Activated effector memory CD4-positive, alpha-beta T cell treated with anti-CD3 and anti-CD28 coated beads, Interleukin-2, amount 50 U/mL, for 16 hours (primary cell): ENCODE results near the gene IMPDH1.

ENCODE experiments used
- DNase-seq: peaks from one replicate; pipeline ENCODE4 v3.0.0-alpha.2; 2020

Gene IMPDH1

DNA sequence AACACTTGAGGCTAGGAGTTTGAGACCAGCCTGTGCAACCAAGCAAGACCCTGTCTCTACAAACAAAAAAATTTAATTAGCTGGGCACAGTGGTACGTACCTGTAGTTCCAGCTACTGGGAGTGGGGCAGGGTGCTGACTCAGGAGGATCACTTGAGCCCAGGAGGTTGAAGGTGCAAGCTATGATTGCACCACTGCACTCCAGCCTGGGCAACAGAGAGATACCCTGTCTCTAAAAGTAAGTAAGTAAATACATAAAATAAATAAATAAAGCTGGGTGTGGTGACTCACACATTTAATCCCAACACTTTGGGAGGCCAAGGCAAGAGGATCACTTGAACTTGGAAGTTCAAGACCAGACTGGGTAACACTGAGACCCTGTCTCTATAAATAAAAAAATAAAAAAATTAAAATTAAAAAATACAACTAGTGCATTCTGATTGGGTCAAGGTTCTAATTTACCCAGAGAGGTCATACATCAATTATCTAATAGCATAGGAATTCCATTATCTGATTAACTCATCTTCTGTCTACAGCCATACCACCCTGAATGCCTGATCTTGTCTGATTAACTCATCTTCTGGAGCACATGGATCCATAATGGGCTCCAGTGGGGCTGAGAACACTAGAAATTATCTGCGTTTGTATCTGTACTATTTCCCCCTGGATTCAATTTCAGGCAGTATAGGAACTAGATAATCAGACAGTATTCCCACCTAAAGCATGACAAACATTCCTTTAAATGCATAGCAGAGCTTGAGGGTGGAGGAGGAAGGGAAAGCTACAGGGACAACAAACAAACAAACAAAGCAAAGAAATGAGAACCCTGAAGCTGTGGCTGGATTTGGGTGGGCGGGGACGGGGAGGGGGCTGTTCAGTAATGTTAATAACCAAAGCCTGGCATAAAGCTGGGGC is 24.9 kb upstream of the IMPDH1 start:
- no peak for DNase-seq

DNA sequence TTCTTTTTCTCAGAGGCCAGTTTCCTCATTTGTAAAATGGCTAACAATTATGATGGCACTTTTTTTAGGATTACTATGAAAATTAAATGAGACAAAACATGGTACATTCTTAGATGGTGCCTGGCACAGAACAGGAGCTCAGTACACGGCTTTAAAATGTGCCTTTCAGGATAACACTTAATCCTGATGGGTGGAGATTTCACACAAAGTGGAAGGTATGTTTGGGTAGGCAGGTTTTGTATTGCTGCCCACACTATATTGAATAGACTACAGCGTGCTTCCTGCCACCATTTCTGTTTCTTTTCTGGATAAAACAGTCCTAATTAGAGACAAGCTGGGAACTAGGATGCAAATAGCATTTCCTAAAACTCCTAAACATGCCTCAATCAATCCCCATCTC is 22.0 kb upstream of the IMPDH1 start:
- no peak for DNase-seq

DNA sequence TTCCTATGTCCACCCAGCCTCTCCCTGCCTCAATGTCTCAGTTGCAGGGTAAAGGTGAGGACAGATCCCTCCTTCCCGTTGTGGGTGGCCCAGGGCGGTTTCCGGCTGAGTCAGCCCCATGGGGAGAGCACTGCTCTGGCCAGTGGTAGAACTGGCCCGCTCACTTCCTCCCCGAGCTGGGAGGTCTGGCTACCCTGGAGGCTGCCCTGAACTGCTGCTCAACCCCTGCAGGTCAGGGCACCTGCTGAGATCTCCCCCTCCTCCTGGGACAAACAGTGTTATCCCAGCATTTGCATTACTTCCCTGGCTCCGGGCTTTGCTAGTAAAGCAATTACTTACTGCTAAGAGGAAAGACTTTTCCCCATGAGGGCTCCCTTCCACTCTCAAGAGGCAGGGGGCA is 21.4 kb upstream of the IMPDH1 start:
- DNase-seq = no peak

DNA sequence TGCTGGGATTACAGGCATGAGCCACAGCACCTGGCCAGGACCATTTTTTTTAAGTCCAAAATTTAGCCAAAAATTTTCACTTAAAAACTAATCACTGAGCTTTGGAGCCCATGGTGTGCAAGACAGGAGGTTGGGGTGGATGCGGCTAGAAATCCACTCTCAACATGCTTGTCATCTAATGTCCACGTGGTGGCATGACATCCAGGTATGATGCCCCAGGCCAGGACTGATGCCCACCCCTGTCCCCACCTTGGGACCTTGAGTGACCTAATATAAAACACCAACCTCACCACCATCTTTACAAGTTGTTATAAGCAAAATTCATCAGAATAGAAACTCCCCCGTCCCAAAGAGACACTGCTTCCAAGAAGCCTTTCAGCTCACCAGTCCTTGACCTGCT is 20.4 kb upstream of the IMPDH1 start:
- DNase-seq = no peak

DNA sequence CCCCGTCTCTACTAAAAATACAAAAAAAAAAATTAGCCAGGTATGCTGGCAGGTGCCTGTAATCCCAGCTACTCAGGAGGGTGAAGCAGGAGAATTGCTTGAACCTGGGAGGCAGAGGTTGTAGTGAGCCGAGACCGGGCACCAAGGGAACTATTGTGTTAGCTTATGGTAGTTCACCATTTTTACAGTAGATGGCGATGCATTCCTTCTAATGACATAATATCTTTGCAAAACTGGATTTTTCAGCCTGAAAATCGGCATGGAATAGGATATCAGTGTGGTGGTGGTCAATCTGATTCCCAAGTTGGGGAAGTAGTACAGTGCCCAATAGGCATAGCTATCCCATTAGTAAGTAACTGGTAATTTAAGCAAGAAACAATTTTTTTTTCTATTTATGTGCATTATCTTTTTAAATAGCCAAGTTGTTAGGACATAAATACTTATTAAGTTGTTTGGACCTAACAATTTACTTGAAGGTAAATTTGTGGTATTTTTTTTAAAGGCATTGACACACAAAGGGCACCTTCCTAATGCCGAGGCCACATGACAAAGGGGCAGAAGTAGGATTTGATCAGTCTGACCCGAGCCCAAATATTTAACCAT is 17.6 kb upstream of the IMPDH1 start:
- peak; percentile 66 for DNase-seq

DNA sequence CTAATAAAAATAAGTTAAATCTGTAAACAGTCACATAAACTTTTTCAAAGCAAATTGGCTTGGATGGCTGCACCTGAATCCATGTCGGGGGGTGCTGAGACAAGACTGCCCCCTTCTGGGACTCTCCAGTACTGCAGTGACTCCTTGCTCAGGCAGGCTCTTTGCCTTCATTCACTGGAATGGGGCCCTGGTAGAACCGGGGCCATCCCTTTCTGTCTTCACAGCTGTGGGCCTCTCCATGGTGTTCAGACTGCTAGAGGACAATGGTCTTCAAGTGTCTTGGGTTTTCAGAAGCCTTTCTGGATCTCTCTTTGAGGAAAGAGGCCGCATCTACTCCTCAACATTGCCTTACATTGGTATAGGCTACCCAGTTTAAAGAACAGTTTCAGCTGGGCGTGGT is 16.1 kb upstream of the IMPDH1 start:
- peak; percentile 93 for DNase-seq

DNA sequence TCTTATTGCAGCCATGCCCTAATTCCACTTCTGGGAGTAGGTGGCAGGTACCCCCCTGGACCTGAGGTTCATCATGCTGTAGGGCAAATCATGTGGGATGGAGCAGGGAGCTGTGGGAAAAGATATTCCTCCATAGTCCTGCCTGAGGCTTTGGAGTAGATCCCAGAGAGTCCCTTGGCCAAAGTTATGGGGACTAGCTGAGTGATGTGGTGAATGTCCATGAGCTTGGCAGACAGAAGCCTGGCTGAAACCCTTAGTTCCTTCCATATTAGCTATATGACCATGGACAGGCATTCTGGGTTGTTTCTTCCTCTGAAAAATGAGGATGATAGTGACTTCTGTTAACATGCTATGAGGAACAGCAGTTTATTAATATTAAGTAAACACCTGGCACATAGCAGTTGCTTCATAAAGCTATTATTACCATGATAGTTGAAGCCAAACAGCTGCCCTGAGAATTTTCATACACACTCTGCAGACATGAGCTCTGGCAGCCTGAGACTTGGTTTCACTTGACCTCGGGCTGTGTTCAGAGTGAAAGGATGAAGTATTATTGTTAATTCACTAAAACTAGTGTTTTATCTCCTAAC is 15.0 kb upstream of the IMPDH1 start:
- no peak for DNase-seq

DNA sequence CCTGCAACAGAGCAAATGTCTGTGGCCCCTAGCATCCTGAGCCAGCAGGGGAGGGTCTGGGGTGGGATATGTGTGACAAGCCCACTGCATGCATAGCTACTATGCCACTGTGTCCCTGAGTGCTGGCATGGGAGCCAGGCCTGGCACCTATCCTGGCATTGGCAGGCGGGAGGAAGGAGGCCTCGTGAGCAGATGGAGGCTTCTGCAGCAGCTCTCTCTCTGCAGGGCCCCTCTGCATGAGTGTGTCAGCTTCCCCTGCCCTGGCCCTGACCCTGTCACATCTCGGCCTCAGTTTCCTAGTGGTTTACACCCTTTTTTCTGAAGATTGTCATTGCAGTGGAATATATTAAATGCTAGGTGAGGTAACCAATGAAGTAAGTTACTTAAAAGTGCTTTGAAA is 13.1 kb upstream of the IMPDH1 start:
- no peak for DNase-seq

DNA sequence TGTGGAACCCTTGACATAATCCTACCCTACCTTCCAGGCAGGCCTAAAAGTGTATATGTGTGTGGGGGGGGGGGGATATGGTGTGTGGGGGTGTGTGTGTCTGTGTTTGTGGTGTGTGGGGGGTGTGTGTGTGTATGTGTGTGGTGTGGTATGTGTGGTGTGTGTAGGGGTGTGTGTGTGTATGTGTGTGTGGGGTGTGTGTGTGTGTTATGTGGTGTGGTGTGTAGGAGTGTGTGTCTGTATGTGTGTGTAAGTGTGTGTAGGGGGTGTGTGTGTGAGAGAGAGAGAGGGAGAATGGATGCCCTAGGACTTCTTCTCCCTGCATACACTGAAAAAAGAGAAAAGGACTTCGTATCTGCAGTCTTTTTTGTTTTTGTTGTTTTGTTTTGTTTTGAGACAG is 12.3 kb upstream of the IMPDH1 start:
- no peak for DNase-seq

DNA sequence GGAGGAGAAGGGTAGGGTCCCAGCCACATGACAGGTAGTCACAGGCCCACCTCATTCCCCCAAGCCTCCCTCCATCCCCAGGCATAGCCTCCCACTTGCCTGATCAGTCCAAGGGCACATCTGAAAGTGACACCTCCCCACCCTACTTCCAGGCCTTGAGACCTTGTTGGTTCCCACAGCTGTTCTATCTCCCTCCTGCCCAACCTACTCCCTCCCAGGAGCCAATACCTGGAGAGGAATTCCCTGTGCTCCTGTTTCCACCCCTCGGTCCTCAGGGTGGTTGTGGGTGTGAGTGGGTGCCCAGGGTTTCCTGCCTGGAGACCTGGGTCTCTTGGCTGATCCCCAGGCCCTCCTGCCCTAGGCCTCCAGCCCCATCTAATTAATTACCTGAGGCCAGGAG is 11.6 kb upstream of the IMPDH1 start:
- no peak for DNase-seq

DNA sequence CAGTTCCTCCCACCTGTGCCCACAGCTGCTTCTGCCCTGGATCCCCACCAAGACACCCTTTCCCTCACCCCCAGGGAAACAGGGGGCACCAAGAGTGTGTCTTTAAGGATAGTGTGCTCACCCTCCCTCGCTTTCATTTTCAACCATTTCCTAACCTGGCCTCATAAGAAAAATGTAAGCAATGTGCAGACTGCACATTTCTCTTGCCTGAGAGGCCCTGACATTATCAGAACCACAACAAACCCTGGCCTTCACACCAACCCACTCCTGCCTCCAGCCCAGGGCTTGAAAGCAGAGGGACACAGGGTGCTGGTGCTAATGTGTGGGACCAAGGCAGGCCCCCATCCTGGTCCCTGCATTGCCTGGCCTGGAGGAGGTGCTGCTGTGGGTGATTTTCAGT is 11.0 kb upstream of the IMPDH1 start:
- DNase-seq = no peak

DNA sequence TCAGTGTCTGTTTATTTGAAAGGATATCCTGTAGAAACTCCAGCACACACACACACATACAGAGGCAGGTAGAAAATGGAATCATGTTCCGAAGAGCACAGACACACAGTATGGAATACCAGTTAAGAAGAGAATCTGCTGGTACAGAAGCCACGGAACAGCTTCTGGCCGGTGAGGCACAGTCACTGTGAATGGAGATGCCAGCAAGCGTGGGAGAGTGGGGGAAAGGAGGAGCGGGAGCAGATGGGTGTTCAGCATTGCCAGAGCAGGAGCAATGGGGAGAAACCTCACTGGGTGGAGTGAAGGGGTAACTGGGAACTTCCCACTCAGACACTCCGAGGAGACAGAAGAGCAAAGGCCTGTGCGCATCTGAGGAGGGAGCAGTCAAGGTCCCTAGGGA is 9.5 kb upstream of the IMPDH1 start:
- DNase-seq = no peak

DNA sequence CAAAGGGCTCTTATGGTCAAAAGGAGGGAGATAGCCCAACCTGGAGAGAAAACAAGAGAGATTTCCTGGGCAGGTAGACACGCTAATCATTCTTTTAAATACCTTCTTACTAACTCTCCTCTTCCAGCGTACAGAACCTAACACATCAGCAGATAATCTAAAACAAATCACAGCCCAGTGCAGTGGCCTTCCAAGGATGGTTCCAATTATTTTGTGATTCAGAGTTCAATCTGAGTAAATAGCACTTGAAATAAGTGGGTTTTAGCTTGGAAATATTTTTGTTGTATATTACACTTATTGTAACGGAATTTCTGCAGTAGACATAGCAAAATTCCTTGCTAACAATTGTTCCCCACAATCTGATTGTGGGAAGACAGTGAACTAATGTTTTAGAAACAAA is 7.3 kb upstream of the IMPDH1 start:
- DNase-seq = no peak

DNA sequence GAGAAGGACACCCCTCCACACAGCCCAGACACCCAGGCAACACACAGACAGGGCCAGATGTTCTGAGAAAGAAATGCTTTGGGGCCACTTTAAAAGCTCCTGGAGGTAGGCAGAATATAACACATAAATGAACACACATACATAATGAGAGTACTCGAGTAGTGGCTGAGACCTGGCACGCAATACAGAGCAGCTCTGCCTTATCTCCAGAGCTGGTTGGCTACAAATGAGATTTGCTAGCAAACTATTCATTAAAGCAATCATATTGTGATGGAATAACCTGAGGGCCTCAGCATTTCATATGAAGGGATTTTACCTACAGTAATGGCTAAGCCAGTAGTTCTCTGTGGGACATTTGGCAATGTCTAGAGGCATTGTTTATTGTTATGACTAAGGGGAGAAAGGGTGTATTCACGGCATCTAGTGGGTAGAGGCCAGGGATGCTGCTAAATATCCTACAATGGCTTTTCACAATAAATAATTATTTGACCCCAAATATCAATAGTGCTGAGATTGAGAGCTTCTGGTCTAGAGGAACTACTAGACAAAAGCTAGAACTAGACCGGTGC is 5.5 kb upstream of the IMPDH1 start:
- DNase-seq = no peak

DNA sequence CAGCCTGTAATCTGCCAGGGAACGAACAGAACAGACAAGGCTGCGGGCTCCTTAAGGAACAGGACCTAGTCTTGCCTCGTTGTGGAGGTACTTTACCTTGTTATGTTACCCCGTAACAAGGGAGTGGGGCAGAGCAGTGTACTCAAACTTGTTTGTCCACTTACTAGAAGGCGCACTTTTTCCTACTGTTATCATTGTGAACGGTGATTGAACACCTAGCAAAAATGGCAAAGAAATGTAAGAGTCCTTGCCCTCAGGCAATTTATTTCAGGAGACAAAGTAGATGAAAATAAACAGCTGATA is 620 bp upstream of the IMPDH1 start:
- no peak for DNase-seq

DNA sequence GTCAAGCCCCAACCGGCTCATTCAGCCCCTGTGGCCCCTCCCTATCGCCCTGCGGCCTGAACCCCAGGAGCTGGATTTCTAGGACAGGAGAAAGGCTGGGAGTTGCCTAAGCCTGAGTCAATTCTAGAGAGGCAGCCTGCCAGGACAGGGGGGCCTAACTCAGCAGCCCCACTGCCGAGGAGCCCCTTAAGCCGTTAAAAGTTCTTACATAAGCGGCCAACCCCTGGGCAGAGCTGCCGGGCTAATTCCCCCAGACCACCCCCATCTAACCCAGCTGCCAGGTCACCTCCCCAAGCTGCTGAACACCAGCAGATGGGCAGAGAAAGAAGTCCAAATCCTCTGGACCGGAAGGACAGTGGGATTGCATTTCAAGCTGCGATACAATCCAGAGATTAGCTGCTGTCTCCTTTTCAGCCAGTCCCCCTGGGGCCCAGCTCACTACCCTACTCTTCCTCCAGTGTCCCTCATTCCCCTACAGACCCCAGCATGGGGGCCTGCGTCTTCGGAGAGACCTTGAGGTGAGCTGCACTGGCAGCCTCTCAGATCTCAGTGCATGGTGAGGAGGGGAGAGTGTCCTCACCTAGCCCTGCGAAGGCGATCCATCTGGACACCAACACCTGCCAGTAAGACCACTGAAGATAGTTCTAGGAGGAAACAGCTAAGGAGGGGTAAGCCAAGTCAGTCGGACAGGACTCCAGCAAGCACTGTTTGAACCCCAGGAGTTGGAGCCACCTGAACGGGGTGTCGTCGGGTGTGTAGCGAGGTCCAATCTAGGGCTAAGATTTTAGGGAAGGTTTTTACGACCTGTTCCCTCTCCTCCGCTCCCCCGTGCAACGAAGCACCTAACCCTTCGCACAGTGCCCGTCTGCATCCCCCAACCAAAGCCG is 830 bp downstream of the IMPDH1 start:
- DNase-seq = no peak

DNA sequence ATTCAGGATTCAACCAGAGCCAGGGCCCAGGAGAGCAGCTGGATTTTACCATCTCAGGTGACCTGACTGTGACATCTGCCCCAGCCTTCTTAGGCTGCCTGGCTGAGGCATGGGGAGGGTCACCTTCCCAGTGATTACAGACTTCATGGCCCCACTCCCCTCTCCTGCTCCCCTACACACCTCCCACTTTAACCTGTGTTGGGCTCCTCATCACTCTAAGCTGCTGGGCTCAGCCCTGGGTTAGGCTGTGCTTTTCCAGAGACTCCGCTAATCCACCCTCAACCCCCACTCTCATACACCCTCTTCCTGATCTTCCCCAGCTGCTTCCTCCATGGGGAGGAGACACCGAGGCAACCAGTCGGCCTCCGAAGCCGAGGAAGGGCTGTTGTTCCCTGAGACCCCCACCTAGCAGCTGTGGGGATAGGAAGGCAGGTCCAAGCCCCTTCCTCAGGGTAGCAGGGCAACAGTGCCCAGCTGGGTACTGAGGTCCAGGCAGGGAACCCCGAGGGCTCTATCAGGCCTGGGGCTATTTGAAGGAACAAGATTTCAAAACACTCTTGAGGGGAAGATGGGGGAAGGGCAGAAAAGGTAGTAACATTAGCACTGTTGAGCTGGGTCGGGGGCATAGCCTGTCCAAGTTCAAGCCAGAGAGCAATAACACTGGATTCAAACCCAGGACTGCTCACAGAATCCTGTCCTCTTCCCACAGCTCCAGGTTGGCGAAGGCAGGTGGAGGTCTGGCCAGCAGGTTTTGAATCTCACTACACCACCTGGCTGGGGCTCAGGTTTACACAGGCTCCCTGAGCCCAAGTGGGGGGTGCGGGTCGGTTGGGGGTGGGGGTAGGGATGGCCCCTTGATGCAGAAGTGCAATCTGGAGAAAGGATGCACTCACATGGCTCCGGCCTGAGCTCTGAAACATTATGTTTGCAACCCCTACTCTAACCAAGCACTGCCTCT is 1.8 kb downstream of the IMPDH1 start:
- no peak for DNase-seq

DNA sequence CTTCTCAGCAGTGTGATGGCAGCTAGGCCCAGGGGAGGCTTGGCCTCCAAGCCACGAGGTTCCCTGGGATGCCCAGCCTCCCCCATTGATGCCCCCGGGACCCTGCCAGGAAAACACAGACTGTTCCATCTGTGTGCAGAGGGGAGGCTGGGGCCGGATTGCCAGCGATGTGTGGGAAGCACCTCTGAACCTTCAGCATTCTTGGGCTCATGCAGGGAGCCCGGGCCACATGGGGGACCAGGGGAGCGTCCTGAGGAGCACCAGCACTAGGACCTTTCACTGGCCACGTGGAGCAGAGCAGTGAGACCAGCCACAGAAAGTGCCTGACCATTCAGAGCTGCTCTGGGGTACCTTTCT is 2.6 kb downstream of the IMPDH1 start:
- DNase-seq = no peak

DNA sequence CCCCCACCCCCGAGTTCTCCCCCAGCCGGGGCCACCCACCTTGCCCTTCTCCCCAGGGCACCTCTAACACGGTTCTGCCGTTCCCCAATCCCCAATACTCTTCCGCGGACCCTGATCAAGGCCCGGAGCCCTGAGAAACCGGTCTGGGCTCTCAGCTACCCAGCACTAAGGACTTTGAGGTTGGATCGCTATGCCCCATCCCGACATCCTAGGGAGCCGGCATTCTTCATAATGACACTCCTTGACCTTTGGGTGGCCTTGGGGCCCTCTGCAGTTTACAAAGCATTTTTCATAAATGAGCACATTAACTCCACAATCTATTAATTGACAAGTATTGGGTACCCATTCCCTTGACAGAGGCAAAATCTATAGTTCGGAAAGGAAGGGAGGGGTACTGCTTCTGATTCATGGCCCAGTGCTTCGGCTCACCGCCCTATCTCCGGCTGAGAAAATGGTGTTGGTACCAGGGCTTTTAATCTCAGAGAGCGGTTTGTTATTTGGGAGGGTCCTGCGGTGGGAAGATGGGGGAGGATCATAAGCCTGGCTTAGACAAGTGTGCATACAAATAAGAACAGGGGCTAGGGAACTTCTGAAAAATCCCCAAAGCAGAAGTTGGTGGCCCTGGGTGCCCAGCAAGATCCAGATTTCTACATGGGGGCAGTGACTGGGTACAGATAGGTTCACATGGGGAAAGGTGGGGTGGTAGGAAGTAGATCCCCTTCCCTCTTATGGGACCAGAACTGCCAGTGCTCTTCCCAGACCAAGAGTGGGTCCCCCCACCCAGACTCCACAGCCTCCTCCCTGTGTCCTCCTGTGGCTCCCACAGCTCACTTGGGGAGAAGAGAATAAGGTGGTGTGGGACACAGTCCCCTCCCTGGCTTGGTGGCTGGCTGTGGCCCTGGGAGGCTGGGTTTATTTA is 3.2 kb downstream of the IMPDH1 start:
- DNase-seq = no peak

DNA sequence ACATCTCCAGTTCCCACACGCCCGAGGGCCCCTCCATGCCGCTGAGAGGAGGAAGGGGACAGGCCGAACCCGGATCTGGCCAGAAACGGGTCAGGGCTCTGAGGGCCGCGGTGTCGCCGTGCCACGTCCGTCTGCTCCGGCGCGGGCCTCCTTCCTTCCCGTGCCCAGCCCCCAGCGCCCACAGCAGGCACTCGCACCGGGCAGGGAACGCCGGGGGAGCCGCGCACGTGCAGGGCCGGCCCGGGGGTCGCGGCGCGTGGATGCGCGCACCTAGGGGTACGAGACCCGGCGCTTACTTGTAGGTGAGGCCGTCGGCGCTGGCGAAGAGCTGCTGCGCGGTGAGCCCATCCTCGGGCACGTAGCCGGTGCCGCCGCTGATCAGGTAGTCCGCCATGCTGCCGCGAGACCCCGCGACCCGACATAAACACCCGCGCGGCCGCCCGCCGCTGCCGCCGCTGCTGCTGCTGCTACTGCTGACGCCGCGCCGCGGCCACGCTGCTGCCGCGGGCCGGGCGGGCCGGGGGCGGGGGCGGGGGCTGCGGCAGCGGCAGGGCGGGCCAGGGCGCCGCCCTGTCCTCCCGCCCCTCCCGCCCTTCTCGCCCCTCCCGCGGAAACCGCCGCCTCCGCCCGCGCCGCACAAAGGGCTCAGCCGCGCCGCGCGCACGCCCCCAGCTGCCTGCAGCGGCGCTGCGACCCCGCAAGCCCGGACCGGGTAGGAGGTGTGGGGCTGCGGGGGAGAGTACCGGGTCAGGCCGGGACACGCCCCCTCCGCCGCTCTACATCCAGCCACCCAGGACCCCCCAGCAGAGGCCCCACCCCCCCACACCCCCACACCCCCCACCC is 4.1 kb downstream of the IMPDH1 start:
- peak; percentile 86 for DNase-seq
